Kidney (tissue), 14 donors: Measurements from ENCODE around the gene AKT1. TPM values are rescaled to one million over a fixed set of nuclear protein-coding genes. Genes with fewer than 3 reads are reported as not detected.

Experiments used
- DNase-seq, 5 donors: peaks; one replicate each; pipeline ENCODE4 v3.0.0-alpha.2; 2013 to 2020
- FAIRE-seq: peaks from 2 replicates; lab custom pipeline; 2012; peaks lifted over from hg19 to GRCh38; lab: Jason Lieb, UNC
- H3K27ac ChIP-seq, 2 donors: one replicate each; pipeline ENCODE4 v1.7.0; 2013; ENCODE audit warnings: low read depth in 2 of 2, low read length in 2 of 2, inconsistent platforms in 1 of 2
- H3K27me3 ChIP-seq: one replicate; pipeline ENCODE4 v1.7.1; 2013; ENCODE audit warnings: low read length, inconsistent platforms; ENCODE audit not compliant: control insufficient read depth, insufficient read depth
- H3K36me3 ChIP-seq, 3 donors: one replicate each; pipeline versions ENCODE4 v1.7.0 to v1.7.1; 2013; ENCODE audit warnings: low read length in 3 of 3, control low read depth in 1 of 3, inconsistent platforms in 1 of 3; ENCODE audit not compliant: insufficient read depth in 3 of 3, control insufficient read depth in 2 of 3
- H3K4me1 ChIP-seq, 3 donors: one replicate each; pipeline versions ENCODE4 v1.7.0 to v1.7.1; 2013; ENCODE audit warnings: low read length in 3 of 3, inconsistent platforms in 1 of 3, low read depth in 1 of 3; ENCODE audit not compliant: control insufficient read depth in 2 of 3, insufficient read depth in 2 of 3
- H3K4me3 ChIP-seq, 3 donors: one replicate each; pipeline versions ENCODE4 v1.7.0 to v1.8.1; 2013; ENCODE audit warnings: low read length in 3 of 3, control low read depth in 1 of 3, inconsistent platforms in 1 of 3
- H3K9ac ChIP-seq, 3 donors: one replicate each; pipeline versions ENCODE4 v1.7.0 to v1.7.1; 2013; ENCODE audit warnings: low read length in 3 of 3, control low read depth in 1 of 3, inconsistent platforms in 1 of 3
- H3K9me3 ChIP-seq, 3 donors: one replicate each; pipeline versions ENCODE4 v1.7.0 to v1.7.1; 2013; ENCODE audit warnings: low read length in 3 of 3, control low read depth in 1 of 3, inconsistent platforms in 1 of 3; ENCODE audit not compliant: control insufficient read depth in 2 of 3, insufficient read depth in 1 of 3
- CTCF ChIP-seq: IDR thresholded peaks from 3 replicates; pipeline ENCODE4 v1.5.1; 2012; ENCODE audit warnings: mild to moderate bottlenecking, moderate library complexity, borderline replicate concordance; ENCODE audit not compliant: insufficient read depth; ENCODE audit errors: extremely low read depth
- intact Hi-C: fragments of 100-400 bp; cut with DNase I; formaldehyde crosslinking; loops from one replicate; pipeline ENCODE4 v1.11.1; 2022
- polyA plus RNA-seq: library from polyadenylated mRNA; stranded (reverse); fragments of 350-450 nt; fragmentation: Illumina TruSeq; extraction: RNeasy Lipid Tissue Mini Kit (QIAGEN cat#74804); gene quantifications from one replicate; pipeline ENCODE4 v1.2.3, GENCODE V29; 2014; ENCODE audit warnings: low read depth, low replicate concordance; ENCODE audit not compliant: insufficient read depth
- total RNA-seq: library from RNA; stranded (reverse); fragmentation: NEBNext Ultra II Directional; extraction: Animal tissue kit (Norgen Biotek cat#: 25700); gene quantifications from one replicate; pipeline ENCODE4 v1.2.1, GENCODE V29; 2021
- donor health status: control.
- donor health status: control.
- donor health status: control.
- donor health status: control.
- donor health status: control.
- donor health status: DM: yes; HTN: yes; CAD: no.
- donor health status: Normal renal cell carcinoma (clear cell type).

The AKT1 gene
- total and polyA plus RNA-seq, 2 donors from 2014 or later, result 70.6 to 125 TPM

DNA sequence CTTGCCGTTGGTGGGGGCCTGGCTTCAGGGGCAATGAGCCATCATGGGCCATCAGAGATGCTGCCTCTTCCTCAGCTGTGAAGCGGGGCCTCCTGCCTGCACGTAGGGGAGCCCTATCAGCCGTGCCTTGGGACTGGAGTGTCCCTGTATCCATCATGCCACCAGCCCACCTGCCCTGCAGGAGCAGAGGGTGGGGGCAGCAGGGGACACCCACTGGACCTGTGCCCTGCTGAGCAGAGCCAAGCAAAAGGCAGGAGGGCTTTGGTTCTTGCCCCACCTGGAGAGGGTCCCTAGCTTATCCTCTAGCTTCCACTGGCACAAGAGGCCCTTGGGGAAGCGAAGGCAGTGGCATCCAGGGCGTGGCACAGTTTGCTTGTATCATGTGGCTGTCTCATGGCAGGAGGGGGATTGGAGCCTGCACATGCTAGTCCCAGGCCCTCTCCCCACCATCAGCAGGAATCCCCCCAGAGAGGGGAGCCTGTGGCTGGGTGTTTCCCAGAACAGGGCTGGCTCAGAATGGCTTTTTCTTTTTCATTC lies 61.4 kb downstream of the AKT1 start:
- intact Hi-C loops, result no loop called here
- H3K9ac ChIP-seq, result no peak overlapping the region
- H3K27ac ChIP-seq, result no peak overlapping the region
- no peak overlapping the region for H3K4me3 ChIP-seq
- FAIRE-seq (no peak), DNase-seq (no peak)
- no peaks in the 10 kb centered on the region for H3K9me3 ChIP-seq
- H3K27me3 ChIP-seq, result no peaks in the 10 kb centered on the region
- no peaks in the 10 kb centered on the region for H3K36me3 ChIP-seq
- peaks cover 0 to 36% (median 13%) of the 10 kb centered on the region in 3 donors for H3K4me1 ChIP-seq
- TF ChIP-seq CTCF, result no peak

DNA sequence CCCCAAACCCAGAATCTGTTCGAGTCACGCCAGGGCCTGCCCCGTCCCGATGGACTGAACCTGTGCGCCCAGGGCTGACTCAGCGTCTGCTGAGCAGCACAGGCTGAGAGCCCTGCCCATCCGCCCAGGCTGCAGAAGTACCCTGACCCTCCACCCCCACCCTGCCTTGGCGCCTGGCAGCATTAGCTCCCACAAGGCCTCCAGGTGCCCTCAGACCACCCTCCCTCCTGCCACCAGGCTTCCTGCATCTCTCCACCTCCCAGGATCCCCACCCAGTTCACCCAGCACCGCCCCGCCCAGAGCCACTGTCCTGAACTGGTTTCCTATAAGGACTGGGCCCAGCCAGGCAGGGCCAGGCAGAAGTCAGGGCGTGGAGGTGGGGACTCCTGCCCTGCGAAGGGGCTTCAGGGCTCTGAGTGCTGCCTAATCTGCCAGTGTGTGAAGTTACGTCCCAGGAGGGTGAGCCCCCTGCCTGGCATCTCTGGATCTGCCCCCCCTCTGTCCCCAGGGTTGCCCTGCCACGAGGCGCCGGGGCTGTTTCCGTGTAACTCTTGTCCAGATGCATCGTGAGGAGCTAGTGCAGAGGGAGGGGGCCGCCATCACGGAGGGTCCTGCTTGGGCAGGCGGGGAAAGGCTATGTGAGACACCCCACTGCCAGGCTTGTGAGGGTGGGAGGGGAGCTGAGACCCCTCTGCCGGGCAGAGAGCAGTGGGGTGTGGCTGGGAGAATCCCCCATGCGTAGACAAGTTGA lies 62.4 kb downstream of the AKT1 start:
- H3K9me3 ChIP-seq, result no peaks in the 10 kb centered on the region
- intact Hi-C loops, result no loop called here
- no peaks in the 10 kb centered on the region for H3K36me3 ChIP-seq
- H3K27me3 ChIP-seq, result no peaks in the 10 kb centered on the region
- FAIRE-seq, result no peak
- H3K4me3 ChIP-seq, result no peak overlapping the region
- peaks cover 0 to 40% (median 13%) of the 10 kb centered on the region in 3 donors for H3K4me1 ChIP-seq
- TF ChIP-seq CTCF, result no peak
- H3K9ac ChIP-seq, result no peak overlapping the region
- H3K27ac ChIP-seq, result peak overlapping the region; percentile 16 to 32
- DNase-seq, result no peak

DNA sequence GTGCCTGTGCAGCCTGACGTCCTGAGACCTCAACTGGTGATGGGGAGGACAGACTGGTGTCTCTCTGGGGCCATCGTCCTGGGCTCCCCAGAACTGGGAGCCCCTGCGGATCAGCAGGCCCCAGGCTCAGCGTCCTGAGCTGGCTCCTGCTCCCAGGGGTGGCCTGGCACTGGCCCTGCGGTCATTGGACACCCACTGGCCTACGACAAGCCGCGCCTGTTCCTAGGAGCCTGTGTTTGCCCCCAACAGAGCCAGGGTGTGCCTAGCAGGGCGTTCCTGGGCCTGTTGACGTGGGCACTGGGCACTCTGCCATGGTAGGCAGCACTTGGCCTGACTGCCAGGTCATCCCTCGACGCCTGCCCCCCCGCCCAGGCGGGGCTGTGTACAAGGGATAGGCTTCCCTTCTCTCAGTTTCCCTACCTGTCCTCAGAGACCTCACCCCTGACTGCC lies 63.2 kb downstream of the AKT1 start:
- Histone ChIP-seq H3K9ac (no peak overlapping the region), H3K4me3 (no peak overlapping the region), H3K27me3 (no peaks in the 10 kb centered on the region), H3K4me1 (peaks cover 0 to 46% (median 13%) of the 10 kb centered on the region in 3 donors), H3K36me3 (no peaks in the 10 kb centered on the region), H3K9me3 (no peaks in the 10 kb centered on the region), H3K27ac (peak overlapping the region; percentile 16 to 32)
- FAIRE-seq (no peak), DNase-seq (peak in 1 of 5 donors; percentile 94)
- intact Hi-C loops, result no loop called here
- no peak for TF ChIP-seq CTCF
